BE2C (cell line): ENCODE measurements around the gene CCDC61.

Experiments used
- DNase-seq: peaks from one replicate; pipeline ENCODE4 v3.0.0-alpha.2; 2020
- H3K27me3 ChIP-seq: fragments of 250-450 bp; sonication (Bioruptor Pico); 2 replicates; pipeline ENCODE4 v1.5.1; 2020; ENCODE audit warnings: mild to moderate bottlenecking
- H3K36me3 ChIP-seq: fragments of 250-450 bp; sonication (Bioruptor Pico); 2 replicates; pipeline ENCODE4 v1.5.1; 2020; ENCODE audit warnings: mild to moderate bottlenecking
- H3K4me1 ChIP-seq: fragments of 250-450 bp; sonication (Bioruptor Pico); 2 replicates; pipeline ENCODE4 v1.5.1; 2020
- H3K4me3 ChIP-seq: 2 replicates; pipeline ENCODE4 v1.5.1; 2011; ENCODE audit warnings: low read depth, low read length
- H3K9me3 ChIP-seq: fragments of 250-450 bp; sonication (Bioruptor Pico); 2 replicates; pipeline ENCODE4 v1.5.1; 2020
- TF ChIP-seq, protein P1 (sequence below): IDR thresholded peaks from 2 replicates; pipeline ENCODE4 v1.5.1; 2012; ENCODE audit warnings: mild to moderate bottlenecking, low read depth, low read length

Gene CCDC61

DNA sequence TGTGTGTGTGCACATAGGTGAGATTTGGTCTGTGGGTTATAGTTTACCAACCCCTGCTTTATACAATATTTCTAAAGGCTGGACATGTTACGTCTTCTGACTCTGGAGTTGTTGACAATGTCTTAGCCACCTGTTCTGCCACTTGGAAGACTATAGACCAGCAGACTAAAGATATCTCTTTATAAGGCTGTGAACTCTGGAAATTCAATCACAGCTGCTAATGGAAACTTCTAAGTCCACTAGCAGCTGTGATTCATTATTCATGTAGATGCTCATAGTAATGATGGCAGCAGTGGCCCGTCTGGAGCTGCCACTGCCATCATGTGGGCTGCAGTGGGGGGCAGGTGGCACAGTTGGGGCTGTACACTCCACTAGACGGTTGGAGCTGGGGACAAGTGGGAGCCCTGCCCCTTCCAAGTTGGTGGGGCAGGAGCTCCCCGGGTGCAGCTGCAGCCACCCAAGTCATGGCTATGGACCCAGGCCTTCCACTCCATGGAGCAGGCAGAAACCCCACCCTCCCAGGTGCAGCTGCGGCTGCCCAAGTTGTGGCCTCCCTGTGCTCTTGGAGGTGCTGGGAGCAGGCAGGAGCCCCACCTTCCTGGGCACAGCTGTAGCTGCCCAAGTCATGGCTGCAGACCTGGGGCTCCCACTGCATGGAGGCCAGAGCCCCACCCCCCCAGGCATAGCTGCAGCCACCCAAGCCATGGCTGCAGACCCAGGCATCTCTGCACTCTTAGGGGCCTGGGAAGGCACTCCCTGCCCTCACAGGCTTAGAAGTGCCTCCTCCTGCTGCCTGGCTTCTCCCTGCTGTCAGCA, 36.7 kb downstream of the CCDC61 start:
- peaks cover 32% of the 10 kb centered on the region for H3K27me3 ChIP-seq
- DNase-seq, result no peak
- TF ChIP-seq, protein P1, sequence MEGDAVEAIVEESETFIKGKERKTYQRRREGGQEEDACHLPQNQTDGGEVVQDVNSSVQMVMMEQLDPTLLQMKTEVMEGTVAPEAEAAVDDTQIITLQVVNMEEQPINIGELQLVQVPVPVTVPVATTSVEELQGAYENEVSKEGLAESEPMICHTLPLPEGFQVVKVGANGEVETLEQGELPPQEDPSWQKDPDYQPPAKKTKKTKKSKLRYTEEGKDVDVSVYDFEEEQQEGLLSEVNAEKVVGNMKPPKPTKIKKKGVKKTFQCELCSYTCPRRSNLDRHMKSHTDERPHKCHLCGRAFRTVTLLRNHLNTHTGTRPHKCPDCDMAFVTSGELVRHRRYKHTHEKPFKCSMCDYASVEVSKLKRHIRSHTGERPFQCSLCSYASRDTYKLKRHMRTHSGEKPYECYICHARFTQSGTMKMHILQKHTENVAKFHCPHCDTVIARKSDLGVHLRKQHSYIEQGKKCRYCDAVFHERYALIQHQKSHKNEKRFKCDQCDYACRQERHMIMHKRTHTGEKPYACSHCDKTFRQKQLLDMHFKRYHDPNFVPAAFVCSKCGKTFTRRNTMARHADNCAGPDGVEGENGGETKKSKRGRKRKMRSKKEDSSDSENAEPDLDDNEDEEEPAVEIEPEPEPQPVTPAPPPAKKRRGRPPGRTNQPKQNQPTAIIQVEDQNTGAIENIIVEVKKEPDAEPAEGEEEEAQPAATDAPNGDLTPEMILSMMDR, result no peak
- no peak overlapping the region for H3K4me3 ChIP-seq
- no peaks in the 10 kb centered on the region for H3K36me3 ChIP-seq
- H3K9me3 ChIP-seq, result no peaks in the 10 kb centered on the region
- no peaks in the 10 kb centered on the region for H3K4me1 ChIP-seq

DNA sequence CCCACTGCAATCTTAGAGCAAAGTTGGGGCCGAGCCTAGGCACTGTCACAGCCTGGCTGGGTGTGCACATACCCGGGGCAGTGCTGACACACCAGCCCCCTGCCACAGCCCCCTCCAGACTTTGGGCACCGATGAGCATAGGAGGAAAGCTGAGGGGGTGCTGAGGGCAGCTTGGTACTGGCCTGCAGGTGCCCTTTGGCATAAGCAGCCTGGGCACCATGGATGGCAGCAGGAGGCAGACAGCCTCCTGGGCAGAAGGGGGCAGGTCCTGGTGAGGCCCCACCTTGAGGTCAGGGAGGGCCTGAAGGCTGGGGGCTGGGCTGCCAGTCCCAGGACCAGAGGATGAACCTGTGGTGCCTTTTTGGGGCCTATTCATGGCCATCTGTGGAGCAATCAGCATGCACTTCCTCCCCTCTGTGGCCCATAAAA, 37.3 kb downstream of the CCDC61 start:
- TF ChIP-seq, protein P1, result no peak
- no peaks in the 10 kb centered on the region for H3K36me3 ChIP-seq
- H3K4me3 ChIP-seq, result no peak overlapping the region
- no peaks in the 10 kb centered on the region for H3K4me1 ChIP-seq
- peaks cover 32% of the 10 kb centered on the region for H3K27me3 ChIP-seq
- no peaks in the 10 kb centered on the region for H3K9me3 ChIP-seq
- no peak for DNase-seq

DNA sequence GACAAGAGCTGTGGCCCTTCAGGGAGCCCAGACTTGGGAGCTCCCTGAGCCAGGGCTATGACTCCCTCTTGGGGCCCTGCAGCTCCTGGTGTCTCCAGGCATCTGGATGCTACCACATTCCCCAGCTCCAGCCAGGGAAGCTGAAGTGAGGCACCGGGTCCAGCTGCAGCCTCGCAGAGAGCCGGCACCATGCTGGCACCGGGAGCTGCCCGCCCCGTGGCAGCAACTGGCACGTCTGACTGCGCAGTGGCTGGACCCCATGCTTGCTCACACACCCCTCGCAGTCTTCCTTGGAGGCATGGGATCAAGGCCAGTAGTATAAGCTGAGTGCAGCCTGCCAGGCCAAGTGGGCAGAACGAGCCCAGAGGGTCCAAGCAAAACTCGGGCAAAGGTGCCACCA, 38.1 kb downstream of the CCDC61 start:
- no peaks in the 10 kb centered on the region for H3K4me1 ChIP-seq
- peaks cover 32% of the 10 kb centered on the region for H3K27me3 ChIP-seq
- TF ChIP-seq, protein P1, result no peak
- H3K9me3 ChIP-seq, result no peaks in the 10 kb centered on the region
- no peaks in the 10 kb centered on the region for H3K36me3 ChIP-seq
- no peak overlapping the region for H3K4me3 ChIP-seq
- no peak for DNase-seq

DNA sequence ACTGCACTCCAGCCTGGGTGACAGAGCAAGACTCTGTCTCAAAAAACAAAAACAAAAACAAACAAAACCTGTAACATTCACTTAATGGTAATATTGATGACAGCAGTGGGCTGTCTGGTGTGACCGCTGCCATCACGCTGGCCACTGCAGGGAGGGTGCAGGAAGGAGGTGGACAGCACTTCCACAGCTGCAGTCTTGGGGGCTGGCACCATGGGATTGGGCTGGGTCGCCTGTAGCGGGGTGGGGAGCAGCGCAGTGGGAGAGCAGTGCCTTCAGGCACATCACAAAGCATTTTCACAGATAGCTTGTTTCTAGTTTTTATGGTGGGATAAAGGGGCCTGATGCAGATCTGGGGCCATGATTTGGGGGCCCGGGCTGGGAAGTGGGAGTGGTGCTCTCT, 40.3 kb downstream of the CCDC61 start:
- TF ChIP-seq, protein P1, result no peak
- H3K36me3 ChIP-seq, result no peaks in the 10 kb centered on the region

DNA sequence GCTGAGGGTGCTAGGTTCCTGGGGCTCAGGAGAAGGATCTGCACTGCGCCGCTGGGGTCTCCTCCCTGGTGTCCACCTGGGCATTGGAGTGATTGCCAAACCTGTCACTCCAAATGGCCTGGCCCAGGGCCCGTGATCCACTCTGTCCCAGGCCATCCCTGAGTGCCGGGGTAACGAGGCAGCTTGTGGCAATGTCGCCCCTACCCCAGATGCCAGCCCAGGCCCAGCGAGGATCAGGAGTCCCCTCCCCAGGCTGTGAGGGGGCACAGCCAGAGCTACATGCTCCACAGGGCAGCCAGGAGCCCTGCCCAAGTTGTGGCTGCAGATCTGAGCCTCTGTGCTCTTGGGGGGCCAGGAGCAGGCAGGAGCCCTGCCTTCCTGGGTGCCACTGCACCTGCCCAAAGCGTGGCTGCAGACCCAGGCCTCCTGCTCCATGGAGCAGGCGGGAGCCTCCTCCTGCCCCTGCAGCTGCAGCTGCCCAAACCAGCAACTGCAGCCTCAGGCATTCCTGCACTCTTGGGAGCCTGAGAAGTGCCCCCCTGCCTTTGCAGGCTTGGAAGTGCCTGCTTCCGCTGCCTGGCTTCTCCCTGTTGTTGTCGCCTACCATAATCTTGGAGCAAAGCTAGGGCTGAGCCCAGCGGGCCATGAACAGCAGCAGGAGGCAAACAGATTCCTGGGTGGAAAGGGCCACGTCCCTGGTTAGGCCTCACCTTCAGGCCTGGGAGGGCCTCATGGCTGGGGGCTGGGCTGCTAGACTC, 40.9 kb downstream of the CCDC61 start:
- peaks cover 48% of the 10 kb centered on the region for H3K27me3 ChIP-seq
- no peaks in the 10 kb centered on the region for H3K9me3 ChIP-seq
- no peak overlapping the region for H3K4me3 ChIP-seq
- H3K4me1 ChIP-seq, result no peaks in the 10 kb centered on the region
- TF ChIP-seq, protein P1, result no peak
- H3K36me3 ChIP-seq, result no peaks in the 10 kb centered on the region
- DNase-seq, result no peak

More for the DNA sequence above, 40.3 kb downstream of the CCDC61 start:
- H3K9me3 ChIP-seq, result no peaks in the 10 kb centered on the region
- H3K27me3 ChIP-seq, result peaks cover 43% of the 10 kb centered on the region
- no peak for DNase-seq
- no peaks in the 10 kb centered on the region for H3K4me1 ChIP-seq
- no peak overlapping the region for H3K4me3 ChIP-seq

DNA sequence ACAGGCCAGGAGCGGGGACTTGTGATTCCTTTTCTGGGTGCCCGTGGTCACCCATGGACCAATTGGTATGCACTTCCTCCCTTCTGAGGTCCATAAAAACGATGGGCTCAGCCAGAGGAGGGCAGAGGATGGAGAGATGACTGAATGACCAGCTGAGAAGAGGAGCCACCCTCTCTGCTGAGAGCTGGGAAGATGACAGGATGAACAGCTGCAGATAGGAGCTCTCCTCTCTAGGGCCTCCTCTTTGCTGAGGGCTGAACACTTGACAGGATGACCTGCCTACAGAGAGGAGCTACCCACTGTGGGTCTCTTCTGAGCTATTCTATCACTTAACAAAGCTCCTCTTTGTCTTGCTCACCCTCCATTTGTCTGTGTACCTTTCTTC, 41.5 kb downstream of the CCDC61 start:
- Histone ChIP-seq H3K9me3 (no peaks in the 10 kb centered on the region), H3K36me3 (no peaks in the 10 kb centered on the region), H3K27me3 (peaks cover 46% of the 10 kb centered on the region), H3K4me3 (no peak overlapping the region), H3K4me1 (no peaks in the 10 kb centered on the region)
- TF ChIP-seq, protein P1, result no peak
- no peak for DNase-seq
